Anterior cingulate cortex (tissue), 58 donors: ENCODE measurements around the gene PTGDS.

ENCODE experiments used
- DNase-seq, 58 donors: peaks; one replicate each; lab custom pipeline; 2025; lab: John Stamatoyannopoulos, UW

The PTGDS gene

GRCh38 chr9:137018761-137019559, 41.7 kb downstream of the PTGDS start:
- no peak for DNase-seq

- DNase-seq: no peak
These were observed 42.8 kb downstream of the PTGDS start for GRCh38 chr9:137019891-137020683.

DNA sequence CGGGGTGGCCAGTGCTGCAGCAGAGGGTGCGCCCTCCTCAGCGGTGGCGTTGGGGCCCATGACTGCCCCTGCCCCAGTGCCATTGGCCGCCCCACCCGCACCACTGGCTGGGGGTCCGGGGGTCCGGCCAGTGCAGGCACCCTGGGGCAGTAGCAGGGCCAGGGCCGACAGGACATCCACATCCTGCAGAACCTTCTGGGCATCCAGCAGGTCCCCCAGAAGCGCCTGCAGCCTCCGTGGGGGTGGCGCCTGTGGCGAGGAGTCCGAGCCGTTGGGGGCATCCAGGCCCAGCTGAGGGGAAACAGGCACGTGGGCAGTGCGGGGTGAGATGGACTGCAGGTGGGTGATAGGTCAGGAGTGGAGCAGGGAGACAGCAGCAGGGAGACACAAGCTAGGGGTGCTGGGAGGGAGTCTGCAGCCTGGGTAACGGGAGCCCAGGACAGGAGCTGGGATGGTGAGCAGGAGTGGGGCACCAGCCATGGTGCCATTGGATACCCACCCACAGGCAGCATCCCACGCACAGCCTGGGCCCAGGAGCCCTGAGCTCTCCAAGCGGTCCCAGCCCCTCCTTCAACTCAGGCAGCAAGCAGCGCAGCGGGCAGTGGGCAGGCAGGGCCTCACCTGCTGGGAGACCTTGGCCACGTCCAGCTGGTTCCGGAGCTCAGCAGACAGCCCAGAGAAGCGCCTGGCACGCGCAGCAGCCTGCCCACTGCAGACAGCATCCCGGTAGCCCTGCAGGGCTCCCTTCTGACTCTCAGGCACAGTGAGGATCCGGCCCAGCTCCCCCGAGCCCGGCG, 43.7 kb downstream of the PTGDS start:
- DNase-seq: peak in 1 of 58 donors; percentile 16

DNA sequence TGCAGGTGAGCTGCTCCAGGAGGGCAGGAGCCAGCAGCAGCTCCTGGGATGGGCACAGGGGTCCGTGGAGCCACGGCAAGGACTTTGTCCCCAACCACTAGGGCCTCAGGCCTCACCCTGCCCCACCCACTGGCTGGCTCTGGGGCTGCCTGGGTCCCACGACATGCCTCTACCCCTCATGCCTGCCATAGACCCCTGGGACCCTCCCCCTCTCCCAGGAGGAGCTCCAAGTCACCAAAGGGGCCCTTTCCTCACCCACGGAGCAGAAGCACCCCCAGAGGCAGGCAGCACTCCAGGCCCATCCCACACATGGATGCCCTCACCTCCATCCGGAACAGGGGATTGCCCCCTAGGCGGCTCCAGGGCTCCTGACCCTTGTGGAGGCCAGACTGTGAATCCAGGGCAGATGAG, 44.3 kb downstream of the PTGDS start:
- DNase-seq: no peak

DNA sequence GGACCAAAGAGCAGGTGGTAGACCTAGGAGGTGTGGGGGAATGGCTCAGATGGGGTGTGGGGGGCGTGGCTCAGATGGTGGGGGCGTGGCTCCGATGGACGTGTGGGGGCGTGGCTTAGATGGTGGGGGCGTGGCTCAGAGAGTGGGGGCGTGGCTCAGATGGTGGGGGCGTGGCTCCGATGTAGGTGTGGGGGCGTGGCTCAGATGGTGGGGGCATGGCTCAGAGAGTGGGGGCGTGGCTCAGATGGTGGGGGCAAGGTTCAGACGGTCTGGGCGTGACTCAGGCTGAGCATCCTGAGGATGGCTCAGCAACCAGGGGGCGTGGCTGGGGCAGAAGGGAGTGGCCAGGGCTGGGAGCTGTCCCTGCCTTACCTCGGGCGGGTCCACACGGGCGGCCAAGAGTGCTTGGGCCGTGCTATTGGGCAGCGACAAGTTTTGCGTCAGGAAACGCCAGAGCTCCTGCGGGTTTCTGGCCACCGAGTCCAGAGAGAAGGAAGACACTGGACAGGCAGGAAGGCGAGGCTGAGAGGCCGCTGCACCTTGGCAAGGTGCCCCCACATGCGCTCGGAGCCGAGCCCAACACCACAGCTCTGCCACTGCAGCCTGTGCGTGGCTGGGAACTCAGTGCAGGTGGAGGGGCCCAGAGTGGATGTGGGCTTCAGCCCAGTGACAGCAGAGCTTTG, 44.8 kb downstream of the PTGDS start:
- DNase-seq: peak in 51 of 58 donors; percentile 23 to 95 (median 82)

DNA sequence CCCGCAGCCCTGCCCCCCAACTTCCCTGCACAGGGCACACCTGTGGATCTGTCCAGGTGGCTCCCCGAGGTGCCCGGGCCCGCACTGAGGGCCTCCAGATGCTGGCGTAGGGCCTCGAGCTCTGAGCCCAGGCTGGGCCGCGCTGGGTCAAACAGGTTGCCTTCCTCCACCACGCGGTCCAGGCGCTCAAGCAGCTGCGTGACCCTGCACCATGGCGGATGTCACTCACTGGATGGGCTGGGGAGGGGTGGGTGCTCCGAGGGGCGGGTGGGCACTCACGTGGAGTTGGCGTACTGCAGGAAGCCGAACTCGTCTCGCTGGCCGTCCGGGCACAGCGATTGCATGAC, 45.3 kb downstream of the PTGDS start:
- DNase-seq: no peak

DNA sequence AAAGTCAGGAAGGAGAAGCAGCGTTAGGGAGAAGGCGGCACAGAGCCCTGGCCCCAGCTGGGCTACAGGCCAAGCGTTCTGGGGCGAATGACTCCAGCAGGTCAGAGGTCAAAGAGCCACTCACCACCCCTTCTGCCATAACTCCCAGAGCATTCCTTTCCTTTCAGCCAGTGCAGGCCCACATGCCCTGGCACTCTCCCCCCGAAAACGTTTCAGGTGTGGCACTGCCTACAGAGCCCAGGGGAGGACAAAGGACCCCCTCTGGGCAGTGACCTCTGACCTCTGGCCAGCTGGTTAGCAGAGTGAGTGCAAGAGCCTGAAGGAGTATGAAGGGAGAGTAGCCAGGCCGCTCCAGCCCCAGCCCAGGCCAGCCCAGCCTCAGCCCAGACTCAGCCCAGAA, 45.9 kb downstream of the PTGDS start:
- peak in 1 of 58 donors; percentile 65 for DNase-seq

GRCh38 chr9:137023583-137023991, 46.3 kb downstream of the PTGDS start:
- peak in 28 of 58 donors; percentile 22 to 77 (median 46) for DNase-seq

- peak; percentile 56 to 100 (median 95) for DNase-seq
These were observed 48.2 kb downstream of the PTGDS start for GRCh38 chr9:137025517-137025966.

- DNase-seq: no peak
These were observed 49.1 kb downstream of the PTGDS start for GRCh38 chr9:137026384-137026783.

DNA sequence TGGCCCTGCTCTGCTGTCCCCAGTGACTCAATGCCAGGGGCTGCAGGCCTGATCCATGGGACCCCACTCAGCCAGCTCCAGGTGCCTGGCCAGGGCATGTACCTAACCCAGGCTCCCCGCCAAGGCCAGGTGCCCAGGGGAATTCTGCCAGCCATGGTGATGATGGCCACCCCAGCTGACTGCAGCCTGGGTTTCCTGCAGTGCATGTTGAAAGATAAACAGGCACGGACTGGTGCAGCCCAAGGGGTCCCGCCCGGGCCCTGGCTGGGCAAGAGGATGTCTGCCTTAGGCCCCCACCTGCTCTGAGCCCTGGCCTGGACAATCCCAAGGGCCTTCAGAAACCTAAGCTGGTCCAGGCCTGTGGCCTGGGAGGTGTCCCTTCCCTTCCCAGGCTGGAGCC, 49.5 kb downstream of the PTGDS start:
- peak in 8 of 58 donors; percentile 27 to 58 (median 41) for DNase-seq

GRCh38 chr9:137027369-137028262, 50.3 kb downstream of the PTGDS start, which contains the start of gene ABCA2:
ABCA2 (minus strand) TSS chr9:137028237; CDS start chr9:137028140, 97 bp downstream.
- peak in 5 of 58 donors; percentile 32 to 69 (median 50) for DNase-seq

DNA sequence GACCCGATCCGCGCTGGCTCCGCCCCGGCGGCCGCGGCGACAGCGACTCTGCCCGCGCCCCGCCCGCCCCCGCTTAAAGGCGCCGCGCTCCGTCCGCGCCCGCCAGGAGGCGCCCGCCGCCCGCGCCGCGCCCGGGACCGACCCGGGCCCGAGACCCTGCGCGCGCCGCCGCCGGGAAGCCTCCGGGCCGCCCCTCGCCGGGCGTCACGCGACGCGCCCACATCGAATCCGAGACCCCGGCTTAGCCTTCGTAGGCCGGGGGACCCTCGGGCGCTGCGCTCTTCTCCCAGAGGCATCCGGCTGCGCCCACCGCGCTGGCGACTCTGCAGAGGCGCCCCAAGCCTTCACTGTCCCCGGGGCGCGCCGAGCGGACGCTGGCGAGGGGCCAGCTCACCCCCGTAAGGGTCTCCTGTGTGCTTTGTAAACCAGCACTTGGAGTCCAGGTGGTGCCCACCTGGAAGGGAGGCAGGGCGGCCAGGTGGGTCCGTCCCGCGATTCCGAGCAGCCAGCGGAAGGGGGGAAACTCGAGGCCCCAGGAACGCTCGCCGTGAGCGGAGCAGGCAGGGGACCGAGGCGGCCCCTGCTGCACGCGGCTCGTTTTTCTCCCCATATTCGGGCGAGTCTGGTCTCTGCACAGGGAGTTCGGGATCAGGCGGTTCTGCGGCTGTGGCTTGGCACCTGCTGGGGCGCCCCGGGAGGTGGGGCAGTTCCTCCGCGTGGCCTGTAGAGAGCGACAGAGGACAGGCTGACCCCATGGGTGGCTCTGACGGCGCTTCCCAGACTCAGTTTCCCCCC, 51.2 kb downstream of the PTGDS start:
- peak in 48 of 58 donors; percentile 17 to 78 (median 56) for DNase-seq

- peak in 49 of 58 donors; percentile 33 to 82 (median 61) for DNase-seq
These were observed 52.0 kb downstream of the PTGDS start for GRCh38 chr9:137029058-137029936.

- no peak for DNase-seq
These were observed 52.7 kb downstream of the PTGDS start for GRCh38 chr9:137030006-137030405.

DNA sequence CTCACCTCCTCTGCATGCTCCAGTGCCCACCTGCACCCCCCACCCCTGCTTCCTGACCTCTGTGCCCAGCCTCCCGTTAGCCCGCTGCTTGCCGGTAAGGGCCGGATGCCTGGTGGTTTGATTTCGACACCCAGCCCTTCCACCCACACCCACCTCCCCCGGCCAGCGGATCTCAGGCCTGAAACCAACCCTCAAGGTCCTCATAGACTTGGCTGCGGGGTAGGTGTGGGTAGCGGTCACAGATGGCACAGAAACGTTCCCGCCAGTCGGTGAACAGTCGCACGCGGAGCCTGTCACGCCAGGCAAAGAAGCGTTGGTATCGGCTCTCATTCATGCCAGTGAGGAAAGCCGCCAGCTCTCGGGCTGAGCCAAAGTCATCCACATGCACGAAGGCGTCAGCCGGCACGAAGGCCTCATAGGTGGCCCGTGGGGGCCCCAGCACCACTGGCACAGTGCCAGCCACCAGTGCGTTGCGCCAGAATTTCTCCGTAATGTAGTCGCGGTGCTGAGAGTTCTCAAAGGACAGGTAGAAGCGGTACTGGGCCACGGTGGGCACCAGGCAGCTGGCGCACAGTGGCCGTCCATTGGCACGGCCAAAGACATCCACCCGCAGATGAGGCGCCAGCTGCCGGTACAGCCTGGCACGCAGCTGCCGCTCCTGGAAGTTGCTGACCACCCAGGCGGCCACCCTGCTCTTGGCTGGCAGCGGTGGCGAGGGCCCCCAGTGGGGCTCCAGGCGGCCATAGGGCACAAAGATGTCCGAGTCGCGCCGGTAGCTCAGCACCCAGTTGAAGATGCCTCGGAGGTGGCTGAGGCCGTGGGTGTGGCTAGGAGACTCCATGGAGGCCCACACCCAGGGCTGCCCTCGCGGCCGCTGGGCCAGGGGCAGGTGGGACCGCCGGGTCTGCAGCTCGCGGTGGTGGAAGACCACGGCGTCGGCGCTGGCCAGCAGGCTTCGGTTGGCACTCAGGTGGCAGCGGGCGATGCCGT, 53.5 kb downstream of the PTGDS start:
- DNase-seq: peak in 16 of 58 donors; percentile 19 to 56 (median 30)
